ENCODE measurements around the gene SYCP3. TPM values are rescaled to one million over a fixed set of nuclear protein-coding genes. Genes with fewer than 3 reads are reported as not detected.

SYCP3 gene
- total RNA-seq, 4 donors from 2014 or later = 0.60 TPM; not detected in 3

- Histone ChIP-seq H3K36me3 (peaks cover 0 to 8% (median 0%) of the 10 kb centered on the region in 3 donors), H3K9me3 (no peaks in the 10 kb centered on the region), H3K4me3 (peak overlapping the region in 1 of 4 donors; percentile 18), H3K27ac (peak overlapping the region in 3 of 4 donors; percentile 25 to 78 (median 73)), H3K4me1 (peaks cover 0 to 63% (median 7%) of the 10 kb centered on the region in 4 donors), H3K27me3 (no peaks in the 10 kb centered on the region)
- 35 to 39% methylated on average over 5 of the region's 5 CpGs for WGBS, 2 donors
- peak in 1 of 2 donors; percentile 72 for TF ChIP-seq EP300 (IDR thresholded peaks at IDR 0.05)
- no peak for TF ChIP-seq CTCF (IDR thresholded peaks at IDR 0.05)
- DNase-seq (ENCODE audit: low spot score in 2 of 2) = peak; percentile 27 to 67
These were observed 26.1 kb downstream of the SYCP3 start for GRCh38 chr12:101713059-101713682.

GRCh38 chr12:101710288-101710687, 29.0 kb downstream of the SYCP3 start:
- Histone ChIP-seq H3K27ac (no peak overlapping the region), H3K9me3 (no peaks in the 10 kb centered on the region), H3K4me1 (peaks cover 0 to 70% (median 7%) of the 10 kb centered on the region in 4 donors), H3K27me3 (no peaks in the 10 kb centered on the region), H3K36me3 (no peaks in the 10 kb centered on the region), H3K4me3 (no peak overlapping the region)
- no peak for DNase-seq (ENCODE audit: low spot score in 2 of 2)
- 87 to 93% methylated on average over 4 of the region's 4 CpGs for WGBS, 2 donors
- TF ChIP-seq POLR2A (IDR thresholded peaks at IDR 0.05) = no peak
- TF ChIP-seq EP300 (IDR thresholded peaks at IDR 0.05) = no peak
- no peak for TF ChIP-seq CTCF (IDR thresholded peaks at IDR 0.05)

GRCh38 chr12:101707131-101707782, 32.0 kb downstream of the SYCP3 start:
- H3K4me1 ChIP-seq = peaks cover 0 to 54% (median 10%) of the 10 kb centered on the region in 4 donors

GRCh38 chr12:101706403-101706802, 32.9 kb downstream of the SYCP3 start:
- Histone ChIP-seq H3K9me3 (no peaks in the 10 kb centered on the region), H3K36me3 (no peaks in the 10 kb centered on the region), H3K4me3 (no peak overlapping the region), H3K27ac (no peak overlapping the region), H3K27me3 (no peaks in the 10 kb centered on the region), H3K4me1 (peaks cover 0 to 54% (median 16%) of the 10 kb centered on the region in 4 donors)
- WGBS, 2 donors = 96 to 97% methylated on average over 1 of the region's 1 CpG
- TF ChIP-seq EP300 (IDR thresholded peaks at IDR 0.05) (no peak), CTCF (IDR thresholded peaks at IDR 0.05) (no peak), POLR2A (IDR thresholded peaks at IDR 0.05) (no peak)
- DNase-seq (ENCODE audit: low spot score in 2 of 2) = no peak

More at GRCh38 chr12:101707131-101707782, 32.0 kb downstream of the SYCP3 start:
- Histone ChIP-seq H3K36me3 (no peaks in the 10 kb centered on the region), H3K27me3 (no peaks in the 10 kb centered on the region), H3K27ac (no peak overlapping the region), H3K9me3 (no peaks in the 10 kb centered on the region), H3K4me3 (no peak overlapping the region)
- TF ChIP-seq POLR2A (IDR thresholded peaks at IDR 0.05) (no peak), CTCF (IDR thresholded peaks at IDR 0.05) (no peak), EP300 (IDR thresholded peaks at IDR 0.05) (no peak)
- DNase-seq (ENCODE audit: low spot score in 2 of 2) = no peak

- TF ChIP-seq CTCF (IDR thresholded peaks at IDR 0.05) = no peak
- TF ChIP-seq EP300 (IDR thresholded peaks at IDR 0.05) = no peak
- TF ChIP-seq POLR2A (IDR thresholded peaks at IDR 0.05) = no peak
- H3K4me1 ChIP-seq = peaks cover 0 to 66% (median 34%) of the 10 kb centered on the region in 4 donors
- no peaks in the 10 kb centered on the region for H3K27me3 ChIP-seq
- no peaks in the 10 kb centered on the region for H3K9me3 ChIP-seq
- DNase-seq (ENCODE audit: low spot score in 2 of 2) = no peak
- peak overlapping the region in 1 of 4 donors; percentile 8 for H3K27ac ChIP-seq
- WGBS, 2 donors = 85 to 88% methylated on average over 3 of the region's 3 CpGs
- no peaks in the 10 kb centered on the region for H3K36me3 ChIP-seq
- no peak overlapping the region for H3K4me3 ChIP-seq
These were observed 35.8 kb downstream of the SYCP3 start for GRCh38 chr12:101703487-101703886.

All from tibial nerve (tissue), 4 donors.